Islet precursor cell (in vitro differentiated cells): ENCODE results near the gene RIN3.

Source experiments
- DNase-seq: peaks from one replicate; pipeline ENCODE4 v3.0.0-alpha.2; 2018

Gene RIN3

GRCh38 chr14:92651106-92651757 is 137.7 kb downstream of the RIN3 start:
- DNase-seq = peak; percentile 45

DNA sequence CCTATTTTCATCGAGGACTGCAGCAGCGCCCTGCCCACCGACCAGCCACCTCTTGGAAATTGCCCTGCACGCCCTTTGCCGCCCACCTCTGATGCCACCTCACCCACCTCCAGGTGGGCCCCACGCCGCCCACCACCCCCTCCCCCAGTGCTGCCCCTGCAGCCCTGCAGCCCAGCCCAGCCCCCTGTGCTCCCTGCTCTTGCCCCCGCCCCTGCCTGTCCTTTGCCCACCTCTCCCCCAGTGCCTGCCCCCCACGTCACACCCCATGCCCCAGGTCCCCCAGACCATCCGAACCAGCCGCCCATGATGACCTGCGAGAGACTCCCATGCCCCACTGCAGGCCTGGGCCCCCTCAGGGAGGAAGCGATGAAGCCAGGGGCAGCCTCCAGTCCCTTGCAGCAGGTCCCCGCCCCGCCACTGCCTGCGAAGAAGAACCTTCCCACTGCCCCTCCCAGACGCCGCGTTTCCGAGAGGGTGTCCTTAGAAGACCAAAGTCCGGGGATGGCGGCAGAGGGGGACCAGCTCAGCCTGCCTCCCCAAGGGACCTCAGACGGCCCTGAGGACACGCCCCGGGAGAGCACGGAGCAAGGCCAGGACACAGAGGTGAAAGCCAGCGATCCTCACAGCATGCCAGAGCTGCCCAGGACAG is 138.3 kb downstream of the RIN3 start:
- DNase-seq = no peak

- DNase-seq = no peak
These were observed 139.0 kb downstream of the RIN3 start for GRCh38 chr14:92652413-92653151.

DNA sequence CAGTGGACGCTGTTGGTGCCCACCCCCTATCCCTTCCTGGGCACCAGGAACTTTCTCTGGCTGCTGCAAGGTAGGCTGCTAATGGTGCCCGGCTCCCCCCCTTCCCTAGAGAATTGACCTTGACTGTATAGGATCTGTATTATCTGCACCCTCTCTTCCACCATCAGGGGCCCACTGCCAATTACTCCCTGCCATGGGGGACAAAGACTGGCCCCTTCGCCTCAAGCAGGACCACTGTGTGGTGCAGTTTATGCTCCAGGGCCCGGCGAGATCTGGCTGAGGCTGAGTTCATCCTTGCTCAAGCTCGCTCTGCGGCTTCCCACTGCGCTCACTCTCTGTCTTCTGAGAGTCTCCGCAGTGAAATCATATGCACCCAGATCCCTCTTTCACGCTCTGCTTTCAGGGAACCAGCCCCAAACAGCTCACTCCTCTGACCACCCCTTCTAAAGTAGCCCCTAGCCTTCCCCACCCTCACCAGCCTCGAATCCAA is 139.6 kb downstream of the RIN3 start:
- no peak for DNase-seq

GRCh38 chr14:92654239-92654901 is 140.8 kb downstream of the RIN3 start:
- DNase-seq = no peak

DNA sequence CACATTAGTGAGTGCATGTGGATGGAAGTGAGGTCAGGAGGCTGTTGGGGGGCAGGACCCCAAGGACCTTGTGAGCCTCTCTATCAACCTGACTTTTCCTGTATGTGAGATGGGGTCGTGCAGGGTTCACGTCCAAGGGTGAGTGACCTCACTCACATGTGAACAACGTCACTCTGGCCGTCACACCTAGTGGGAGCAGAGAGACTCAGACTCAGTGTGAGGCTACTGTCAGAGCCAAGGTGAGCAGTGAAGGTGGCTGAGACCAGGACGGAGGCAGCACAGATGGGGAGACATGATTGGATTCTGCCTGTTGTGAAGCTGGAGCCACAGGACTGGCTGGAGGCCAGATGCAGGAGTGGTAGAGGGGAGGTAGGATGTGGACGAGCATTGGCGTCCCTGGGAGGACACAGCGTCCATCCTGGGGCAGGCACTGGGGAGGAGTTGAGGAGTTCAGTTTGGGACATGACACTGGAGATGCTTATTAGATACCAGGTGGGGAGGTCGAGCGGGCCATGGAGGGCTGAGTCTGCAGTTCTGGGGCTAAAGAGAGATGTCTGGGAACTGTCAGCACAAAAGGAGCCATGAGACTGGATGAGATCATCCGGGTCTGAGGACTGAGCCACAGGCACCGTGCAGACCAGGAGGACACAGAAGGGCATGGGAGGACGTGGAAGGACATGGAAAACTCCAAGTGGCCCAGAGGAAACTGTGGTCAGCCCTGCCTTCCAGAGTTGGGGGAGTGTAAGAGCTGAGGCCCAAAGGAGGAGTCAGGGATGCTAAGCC is 142.0 kb downstream of the RIN3 start:
- no peak for DNase-seq

DNA sequence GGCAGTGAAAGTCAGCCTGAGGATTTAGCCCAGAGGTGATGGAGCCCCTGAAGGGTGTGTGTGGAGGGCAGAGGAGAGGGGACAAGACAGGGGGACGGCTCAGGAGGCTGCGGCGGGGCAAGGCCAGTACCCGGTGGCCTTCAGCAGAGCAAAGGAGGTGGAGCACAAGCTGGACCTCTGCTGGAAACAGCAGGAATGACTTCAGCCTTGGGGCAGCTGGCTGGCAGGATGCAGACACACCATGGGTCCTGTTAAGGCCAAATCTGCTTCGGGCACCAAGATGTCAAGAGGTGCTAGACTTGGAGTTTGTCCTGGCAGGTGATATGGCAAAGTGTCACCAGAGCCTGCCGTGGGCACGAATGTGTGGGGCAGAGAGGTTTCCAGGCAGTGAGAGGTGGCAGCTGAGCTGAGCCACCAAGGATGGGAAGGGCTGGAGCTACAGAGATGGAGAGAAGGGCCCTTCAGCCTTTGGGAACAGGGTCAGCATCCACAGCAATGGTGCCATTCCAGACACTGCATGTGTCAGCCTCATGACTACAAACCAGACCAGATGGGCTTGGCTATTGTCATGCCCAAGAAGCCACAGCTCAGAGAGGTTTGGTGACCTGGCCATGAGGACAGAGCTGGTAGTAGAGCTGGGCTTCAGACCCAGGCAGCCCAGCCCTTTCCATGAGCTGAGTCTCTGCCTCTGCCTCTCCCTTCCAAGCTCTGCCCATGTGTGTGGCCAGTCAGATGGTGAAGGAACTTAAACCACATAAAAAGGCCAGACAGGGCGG is 142.9 kb downstream of the RIN3 start:
- no peak for DNase-seq

- DNase-seq = no peak
These were observed 144.0 kb downstream of the RIN3 start for GRCh38 chr14:92657457-92658142.

DNA sequence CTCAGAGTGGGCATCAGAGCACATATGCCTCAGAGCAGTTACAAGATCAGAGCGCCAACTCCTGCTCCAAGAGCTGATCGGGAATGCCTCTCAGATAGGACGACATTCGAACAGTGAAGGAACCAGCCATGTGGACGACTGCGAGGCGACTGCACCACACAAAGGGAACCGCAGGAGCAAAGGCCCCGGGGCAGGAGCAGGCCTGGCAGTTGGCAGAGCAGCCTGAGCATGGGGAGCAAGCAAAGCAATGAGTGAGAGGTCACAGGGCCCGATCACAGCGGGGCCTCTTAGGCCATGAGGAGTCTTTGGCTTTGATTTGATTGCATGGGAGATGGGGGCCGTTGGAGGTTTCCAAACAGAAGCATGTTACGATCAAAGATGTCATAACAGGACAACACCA is 144.6 kb downstream of the RIN3 start:
- no peak for DNase-seq

- DNase-seq = no peak
These were observed 145.1 kb downstream of the RIN3 start for GRCh38 chr14:92658684-92659083.

DNA sequence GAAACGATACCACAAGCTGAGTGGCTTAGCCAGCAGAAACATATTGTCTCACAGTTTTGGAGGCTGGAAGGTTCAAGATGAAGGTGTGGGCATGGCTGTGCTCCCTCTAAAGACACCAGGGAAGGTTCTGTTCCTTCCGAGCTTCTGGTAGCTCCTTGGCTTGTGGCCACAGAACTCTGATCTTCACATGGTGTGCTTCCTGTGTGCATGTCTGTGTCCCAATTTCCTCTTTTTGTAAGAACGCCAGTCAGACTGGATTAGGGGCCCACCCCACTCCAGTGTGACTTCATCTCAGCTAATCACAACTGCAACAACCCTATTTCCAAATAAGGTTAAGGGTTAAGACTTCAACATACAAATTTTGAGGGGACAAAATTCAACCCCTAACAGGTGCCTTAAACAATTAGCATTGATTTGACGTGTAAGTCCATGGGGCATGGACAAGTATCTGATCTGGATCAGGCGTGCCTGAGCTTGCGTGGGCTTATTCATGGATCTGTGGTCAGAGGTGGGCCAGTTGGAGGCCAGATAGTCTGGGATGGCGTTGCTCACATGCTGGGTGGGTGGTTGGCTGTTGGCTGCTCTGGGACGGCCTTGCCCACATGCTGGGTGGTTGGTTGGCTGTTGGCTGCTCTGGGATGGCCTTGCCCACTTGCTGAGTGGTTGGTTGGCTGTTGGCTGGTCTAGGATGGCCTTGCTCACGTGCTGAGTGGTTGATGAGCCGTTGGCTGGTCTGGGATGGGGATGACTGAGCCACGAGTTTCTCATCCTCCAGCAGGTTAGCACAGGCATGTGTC is 146.4 kb downstream of the RIN3 start:
- no peak for DNase-seq

GRCh38 chr14:92660571-92660970 is 147.0 kb downstream of the RIN3 start:
- no peak for DNase-seq

- no peak for DNase-seq
These were observed 149.5 kb downstream of the RIN3 start for GRCh38 chr14:92663049-92663448.

- DNase-seq = no peak
These were observed 152.1 kb downstream of the RIN3 start for GRCh38 chr14:92665661-92666110.

- DNase-seq = no peak
These were observed 152.7 kb downstream of the RIN3 start for GRCh38 chr14:92666251-92666650.

GRCh38 chr14:92668276-92668973 is 154.8 kb downstream of the RIN3 start:
- no peak for DNase-seq

DNA sequence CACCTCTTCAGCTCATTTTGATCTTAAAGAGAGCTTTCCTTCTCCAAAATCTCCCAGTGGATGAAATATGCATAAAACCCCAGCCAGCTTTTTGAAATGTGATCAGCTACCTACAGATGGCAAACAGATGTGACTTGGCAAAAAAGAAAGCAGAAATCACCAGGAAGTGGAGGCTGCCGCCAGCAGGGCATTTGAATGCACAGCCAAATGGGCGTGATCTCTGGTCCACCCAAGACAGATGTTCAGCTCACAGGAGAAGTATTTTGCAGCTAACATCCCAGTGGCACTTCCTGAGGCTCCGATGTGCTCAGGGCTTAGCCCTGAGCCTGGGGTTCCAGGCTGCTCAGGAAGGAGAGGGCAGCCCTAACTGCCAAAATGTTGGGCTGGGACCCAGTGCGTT is 156.6 kb downstream of the RIN3 start:
- no peak for DNase-seq

DNA sequence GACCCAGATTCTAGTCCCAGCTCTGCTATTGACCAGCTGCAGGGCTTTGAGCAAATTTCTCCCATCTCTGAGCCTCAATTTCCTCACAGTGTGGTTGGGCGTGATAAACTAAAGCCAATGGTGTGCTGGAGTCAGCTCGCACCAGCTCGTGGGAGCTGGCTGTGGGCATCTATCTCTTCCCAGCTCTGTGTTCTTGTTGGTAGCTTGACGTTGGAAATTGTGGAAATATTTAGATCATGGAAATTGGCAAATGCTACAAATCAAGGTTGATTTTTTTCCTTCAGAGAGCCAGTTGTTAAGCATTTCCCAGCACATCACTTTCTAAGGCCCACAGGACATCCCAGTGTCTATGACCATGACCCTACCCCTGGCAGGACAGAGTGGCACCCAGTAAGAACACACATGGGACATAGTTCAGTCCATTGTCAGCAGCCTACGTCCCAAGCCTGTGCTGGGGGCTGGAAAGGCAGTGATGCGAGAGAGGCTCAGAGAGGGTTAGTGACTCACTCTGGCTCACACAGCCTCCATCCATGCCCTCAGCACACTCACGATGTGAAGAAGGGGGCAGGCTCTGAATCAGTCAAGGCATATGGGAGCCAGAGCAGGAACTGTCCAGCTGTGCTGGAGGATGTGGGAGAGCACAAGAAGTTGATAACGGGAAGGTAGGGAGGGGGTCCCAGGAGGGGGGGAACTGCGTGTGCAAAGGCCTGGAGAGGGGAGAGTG is 157.2 kb downstream of the RIN3 start:
- no peak for DNase-seq

GRCh38 chr14:92673601-92674150 is 160.1 kb downstream of the RIN3 start:
- DNase-seq = no peak
